Stimulated activated CD8-positive, alpha-beta memory T cell treated with anti-CD3 and anti-CD28 coated beads, Interleukin-12 subunit alpha, Interleukin-12 subunit beta, amount 100 ng/mL, for 24 hours (primary cell): ENCODE data around the gene MIAT.

ENCODE experiments used
- DNase-seq: peaks from one replicate; pipeline ENCODE4 v3.0.0-alpha.2; 2020; ENCODE audit errors: extremely low read depth

Gene MIAT

GRCh38 chr22:26669060-26669481 lies 11.7 kb downstream of the MIAT start:
- DNase-seq = no peak

- no peak for DNase-seq
Measured at GRCh38 chr22:26670459-26670858, 13.1 kb downstream of the MIAT start.

GRCh38 chr22:26671317-26672059 lies 14.1 kb downstream of the MIAT start:
- DNase-seq = peak; percentile 58

- DNase-seq = no peak
Measured at GRCh38 chr22:26672060-26672471, 14.7 kb downstream of the MIAT start.

GRCh38 chr22:26672590-26673468 lies 15.4 kb downstream of the MIAT start:
- peak; percentile 80 for DNase-seq

GRCh38 chr22:26673486-26673885 lies 16.1 kb downstream of the MIAT start:
- no peak for DNase-seq

- no peak for DNase-seq
Measured at GRCh38 chr22:26674211-26675190, 17.1 kb downstream of the MIAT start.

GRCh38 chr22:26675687-26676268 lies 18.4 kb downstream of the MIAT start:
- DNase-seq = no peak

GRCh38 chr22:26677217-26677616 lies 19.8 kb downstream of the MIAT start:
- DNase-seq = no peak

GRCh38 chr22:26679003-26679629 lies 21.7 kb downstream of the MIAT start:
- no peak for DNase-seq

- DNase-seq = no peak
Measured at GRCh38 chr22:26680485-26680884, 23.1 kb downstream of the MIAT start.

GRCh38 chr22:26681395-26681821 lies 24.0 kb downstream of the MIAT start:
- DNase-seq = no peak

- DNase-seq = no peak
Measured at GRCh38 chr22:26684168-26684567, 26.8 kb downstream of the MIAT start.

GRCh38 chr22:26685601-26686000 lies 28.2 kb downstream of the MIAT start:
- DNase-seq = no peak

GRCh38 chr22:26687439-26687838 lies 30.1 kb downstream of the MIAT start:
- no peak for DNase-seq

GRCh38 chr22:26689513-26690301 lies 32.3 kb downstream of the MIAT start:
- no peak for DNase-seq

- no peak for DNase-seq
Measured at GRCh38 chr22:26690654-26691376, 33.4 kb downstream of the MIAT start.

GRCh38 chr22:26691377-26691716 lies 34.0 kb downstream of the MIAT start:
- DNase-seq = no peak

- DNase-seq = no peak
Measured at GRCh38 chr22:26692215-26692614, 34.8 kb downstream of the MIAT start.
